ENCODE results near the gene PRXL2C. TPM values are rescaled to one million over a fixed set of nuclear protein-coding genes. Genes with fewer than 3 reads are reported as not detected.

Gene PRXL2C
- total RNA-seq, 1 donor from 2014 or later, result 22.9 TPM

DNA sequence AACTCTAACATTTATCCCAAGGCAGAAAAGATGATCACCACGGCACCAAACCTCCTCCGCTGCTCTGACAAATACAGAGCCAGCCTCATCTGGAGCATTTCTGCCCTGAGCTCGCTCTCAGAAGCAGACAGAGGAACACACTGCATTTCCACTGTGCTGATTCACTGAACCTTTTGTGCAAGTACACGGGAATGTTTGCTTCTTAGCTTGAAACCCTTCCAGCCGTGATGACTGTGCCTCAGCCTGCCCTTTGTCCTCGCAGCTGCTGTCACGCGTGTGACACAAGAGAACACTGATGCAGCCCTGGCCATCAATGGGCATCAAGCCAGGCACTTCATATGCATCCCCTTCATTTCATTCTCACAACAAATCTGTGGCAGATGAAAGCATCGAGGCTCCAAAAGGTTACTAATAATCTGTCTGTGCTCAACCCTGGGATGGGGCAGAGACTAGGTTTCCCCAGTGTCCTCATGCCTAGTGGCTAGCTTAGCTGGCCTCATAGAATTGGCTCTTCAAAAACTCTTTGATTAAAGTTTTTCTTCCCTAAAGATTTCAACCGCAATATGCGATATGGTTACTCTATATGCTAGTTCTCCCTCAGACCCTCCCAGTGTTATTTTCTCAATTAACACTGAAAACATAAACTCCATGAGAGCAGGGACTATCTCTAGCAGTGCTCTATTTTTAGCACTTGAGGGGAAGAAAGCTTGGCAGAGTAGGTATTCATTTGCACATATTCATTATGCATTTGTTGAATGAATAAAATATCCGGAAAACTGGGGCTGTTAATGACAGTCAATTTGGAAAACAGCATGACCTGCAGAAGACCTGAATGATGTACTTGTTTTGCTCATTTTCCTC, 42.8 kb downstream of the PRXL2C start:
- no peak for DNase-seq (ENCODE audit: low read depth, low spot score)

DNA sequence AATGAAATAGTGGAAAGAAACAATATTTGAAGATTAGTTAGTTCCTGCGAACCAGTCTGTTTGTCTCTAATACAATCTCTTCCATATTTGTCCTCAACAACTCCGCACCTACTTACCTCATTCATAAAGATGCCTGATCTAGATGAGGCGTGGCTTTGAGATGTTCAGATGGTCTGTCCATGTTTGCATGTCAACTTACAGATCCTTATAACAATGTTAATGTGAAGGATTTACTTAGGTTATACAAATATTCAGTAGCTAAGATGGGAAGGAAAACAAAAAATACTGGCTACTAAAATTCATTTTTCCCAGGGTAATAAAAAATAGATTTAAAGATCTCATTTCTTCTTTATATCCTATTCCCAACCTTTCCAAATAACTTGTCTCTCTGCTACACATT, 43.8 kb downstream of the PRXL2C start:
- DNase-seq (ENCODE audit: low read depth, low spot score), result no peak

DNA sequence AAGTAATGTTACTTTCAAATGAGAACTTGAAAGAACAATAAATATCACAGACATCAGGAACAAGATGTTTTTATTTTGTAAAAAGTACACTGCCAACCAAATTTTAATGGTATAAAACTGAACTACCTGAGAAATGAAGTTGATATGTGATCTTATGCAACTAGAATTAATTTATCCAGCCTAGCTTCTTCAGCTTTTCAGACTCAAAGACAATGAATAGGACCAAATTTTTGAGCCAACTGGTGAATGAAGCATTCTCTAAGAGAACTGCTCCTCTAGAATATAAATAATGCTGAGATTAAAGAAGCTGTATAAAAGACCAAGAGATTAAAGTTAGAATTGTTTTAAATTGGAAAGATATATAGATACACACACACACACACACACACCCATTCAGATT, 45.4 kb downstream of the PRXL2C start:
- DNase-seq (ENCODE audit: low read depth, low spot score), result no peak

DNA sequence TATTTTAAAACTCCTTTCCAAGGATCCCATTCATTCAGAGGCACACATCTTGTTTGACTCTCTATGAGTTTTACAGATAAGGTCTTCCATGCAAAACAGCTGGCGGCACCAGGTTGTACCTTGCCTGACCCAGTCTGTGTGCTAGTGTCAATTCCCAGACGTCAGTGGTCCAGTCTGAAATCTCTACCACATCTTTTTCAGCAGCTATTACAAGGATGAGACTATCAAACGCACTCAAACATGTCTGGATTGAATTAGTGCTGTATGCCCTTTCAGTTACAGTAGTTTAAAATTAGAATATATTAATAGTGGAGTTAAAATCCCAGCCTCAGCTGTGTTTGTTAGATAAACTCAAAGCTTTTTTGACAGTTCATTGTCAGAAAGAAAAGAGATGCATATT, 47.1 kb downstream of the PRXL2C start:
- DNase-seq (ENCODE audit: low read depth, low spot score), result no peak

DNA sequence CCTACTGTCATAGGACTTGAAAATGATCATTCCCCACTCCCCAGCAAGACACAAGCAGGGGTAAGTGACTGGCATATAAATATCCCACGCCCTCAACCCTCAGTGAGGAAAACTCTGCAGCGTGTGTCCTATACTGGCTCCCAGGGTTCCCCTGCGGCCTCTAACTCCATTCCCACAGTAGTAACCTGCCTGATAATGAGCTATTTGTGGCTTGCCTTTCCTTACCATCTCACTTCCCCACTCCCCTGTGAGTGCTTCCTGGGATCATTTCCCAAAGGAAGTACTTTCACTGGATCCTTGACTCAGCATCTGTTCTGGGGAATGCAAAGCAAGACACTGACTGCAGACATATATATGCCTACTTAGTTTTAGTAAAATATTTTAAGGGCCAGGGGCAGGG, 49.8 kb downstream of the PRXL2C start:
- no peak for DNase-seq (ENCODE audit: low read depth, low spot score)

DNA sequence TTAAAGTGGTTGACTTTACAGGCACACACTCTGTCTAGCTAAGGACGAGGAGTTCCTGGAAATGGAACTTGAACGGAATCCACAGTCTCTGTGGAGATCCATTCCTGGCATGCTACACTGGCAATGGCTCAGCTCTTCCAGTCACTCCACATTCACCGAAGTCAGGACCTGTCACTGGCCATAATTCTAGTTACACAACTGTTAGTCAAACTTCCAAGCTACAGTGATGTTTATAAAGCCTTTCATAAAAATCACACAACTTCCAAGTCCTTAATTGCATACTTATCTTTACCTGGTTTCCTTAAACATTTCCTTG, 51.2 kb downstream of the PRXL2C start:
- no peak for DNase-seq (ENCODE audit: low read depth, low spot score)

DNA sequence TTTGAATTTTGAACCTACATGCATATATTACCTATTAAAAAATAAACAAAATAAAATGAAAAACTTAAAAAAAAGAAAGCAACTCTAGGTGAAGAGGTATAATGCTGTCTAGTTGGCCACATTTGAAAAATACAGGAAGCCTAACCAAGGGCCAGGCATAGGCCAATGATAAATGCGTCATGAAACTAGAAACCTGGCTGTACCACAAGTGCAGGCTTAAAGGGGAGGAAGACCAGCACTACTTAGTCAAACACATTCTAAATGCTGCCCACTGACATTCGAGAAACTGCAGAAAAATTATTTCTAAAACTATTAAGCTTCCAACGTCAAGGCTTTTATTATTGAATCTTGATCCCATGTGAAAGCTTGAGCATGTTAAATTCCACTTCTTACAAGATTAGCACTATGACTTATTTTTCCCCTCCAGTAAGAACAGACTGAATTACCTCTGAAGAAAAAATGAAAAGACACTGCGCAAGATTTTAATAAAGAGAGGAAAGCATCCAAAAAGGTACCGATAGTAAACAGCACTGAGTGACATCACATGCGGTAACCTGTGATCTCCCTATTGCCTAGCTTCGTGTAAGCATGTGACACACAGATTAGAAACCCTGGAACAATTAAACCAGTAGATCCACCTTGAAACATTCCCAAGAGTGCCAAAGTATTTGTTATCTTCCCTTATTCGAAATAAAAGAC, 51.7 kb downstream of the PRXL2C start:
- no peak for DNase-seq (ENCODE audit: low read depth, low spot score)

DNA sequence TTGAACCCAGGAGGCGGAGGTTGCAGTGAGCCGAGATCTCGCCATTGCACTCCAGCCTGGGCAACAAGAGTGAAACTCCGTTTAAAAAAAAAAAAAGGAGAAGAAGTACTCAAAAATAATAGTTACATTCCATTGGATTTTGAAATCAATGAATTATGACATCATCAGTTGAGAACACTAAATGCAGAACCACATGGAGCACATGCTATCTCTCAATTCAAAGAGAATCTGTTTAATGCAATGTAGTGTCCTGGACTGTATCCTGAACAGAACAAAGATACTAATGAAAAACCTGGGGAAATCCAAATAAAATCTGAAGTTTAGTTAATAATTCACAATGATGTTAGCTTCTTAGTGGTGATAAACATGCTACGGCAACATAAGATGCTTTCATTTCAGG, 55.8 kb downstream of the PRXL2C start:
- no peak for DNase-seq (ENCODE audit: low read depth, low spot score)

DNA sequence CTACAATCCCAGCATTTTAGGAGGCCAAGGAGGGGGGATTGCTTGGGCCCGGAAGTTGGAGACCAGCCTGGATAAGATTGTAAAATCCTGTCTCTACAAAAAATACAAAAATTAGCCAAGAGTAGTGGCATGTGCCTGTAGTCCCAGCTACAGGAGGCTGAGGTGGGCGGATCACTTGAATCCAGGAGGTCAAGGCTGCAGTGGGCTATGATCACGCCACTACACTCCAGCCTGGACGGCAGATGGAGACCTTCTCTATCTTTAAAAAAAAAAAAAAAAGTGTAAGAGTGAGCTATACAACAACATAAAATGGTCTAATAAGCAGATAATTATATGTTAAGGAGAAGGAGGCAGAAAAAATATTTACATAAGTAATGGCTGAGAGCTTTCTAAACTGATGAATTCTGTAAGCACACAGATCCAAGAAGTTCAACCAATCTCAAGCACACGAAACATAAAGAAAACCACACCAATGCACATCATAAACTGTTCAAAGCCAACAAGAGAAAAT, 58.5 kb downstream of the PRXL2C start:
- DNase-seq (ENCODE audit: low read depth, low spot score), result no peak

Other genes starting within 250 kb of the PRXL2C start
- 10.0 and 16.8 TPM in 2 replicates for gene ZNF367, start 236.9 kb downstream of the PRXL2C start, total RNA-seq
- 8.9 and 9.8 TPM in 2 replicates for gene HABP4, start 205.1 kb downstream of the PRXL2C start, total RNA-seq
- 0.53 and 3.3 TPM in 2 replicates for gene CDC14B, start 35.5 kb downstream of the PRXL2C start, total RNA-seq
- gene ZNF510, start 122.8 kb upstream of the PRXL2C start, total RNA-seq, result 10.6 and 18.8 TPM in 2 replicates
- 2.9 and 4.2 TPM in 2 replicates for gene ZNF782, start 199.2 kb upstream of the PRXL2C start, total RNA-seq

Measured in pulmonary artery endothelial cell (primary cell).